GM12864 (cell line): ENCODE data around the gene DOCK3.
"Not testable (repeated sequence)": the region's sequence is repeated elsewhere in the genome, so short reads cannot be mapped to it uniquely, and the experiment has no call there.

Source experiments
- DNase-seq: peaks from one replicate; pipeline ENCODE4 v3.0.0-alpha.2; 2011; ENCODE audit warnings: low read depth
- H3K4me3 ChIP-seq: 2 replicates; pipeline ENCODE4 v1.5.1; 2011; ENCODE audit warnings: mild to moderate bottlenecking, low read depth, low read length, control low read depth
- CTCF ChIP-seq: IDR thresholded peaks from 2 replicates; pipeline ENCODE4 v1.5.1; 2011; ENCODE audit warnings: low read depth, mild to moderate bottlenecking, moderate library complexity, low read length, control low read depth, inconsistent platforms; ENCODE audit errors: missing control alignments

The DOCK3 gene

GRCh38 chr3:51362476-51362875, 687.7 kb downstream of the DOCK3 start:
- TF ChIP-seq CTCF: no peak
- no peak overlapping the region for H3K4me3 ChIP-seq
- DNase-seq: no peak

GRCh38 chr3:51368276-51368675, 693.5 kb downstream of the DOCK3 start:
- not testable (repeated sequence) for DNase-seq, H3K4me3 ChIP-seq

DNA sequence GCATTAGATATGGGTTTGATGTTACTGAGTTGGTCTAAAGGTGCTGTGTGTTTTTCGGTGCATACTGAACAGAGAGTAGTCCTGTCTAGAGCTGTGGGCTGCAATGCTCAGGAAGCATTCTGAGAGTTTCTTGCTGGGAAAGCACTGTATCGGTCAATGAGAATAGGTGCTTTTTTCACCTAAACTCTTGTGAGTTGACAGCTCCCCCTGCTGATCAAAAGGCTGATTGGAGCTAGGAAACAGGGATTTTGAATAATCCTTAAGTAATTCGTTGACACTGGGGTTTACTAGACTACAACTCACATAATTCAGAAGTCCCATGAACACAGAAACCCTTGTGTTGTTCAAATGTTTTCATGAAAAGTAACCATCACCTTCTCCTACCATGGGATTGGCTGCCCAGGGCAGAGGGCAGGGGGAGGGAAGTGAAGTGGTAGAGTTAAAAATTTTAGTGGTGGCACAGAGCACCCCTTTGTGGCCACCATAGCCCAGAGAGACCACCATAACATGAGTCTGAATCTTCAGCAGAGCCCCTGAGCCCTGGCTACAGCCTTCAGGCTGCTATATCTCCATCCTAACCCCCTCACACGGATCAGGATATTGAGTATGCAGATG, 697.3 kb downstream of the DOCK3 start:
- no peak overlapping the region for H3K4me3 ChIP-seq
- TF ChIP-seq CTCF: peak; percentile 73

DNA sequence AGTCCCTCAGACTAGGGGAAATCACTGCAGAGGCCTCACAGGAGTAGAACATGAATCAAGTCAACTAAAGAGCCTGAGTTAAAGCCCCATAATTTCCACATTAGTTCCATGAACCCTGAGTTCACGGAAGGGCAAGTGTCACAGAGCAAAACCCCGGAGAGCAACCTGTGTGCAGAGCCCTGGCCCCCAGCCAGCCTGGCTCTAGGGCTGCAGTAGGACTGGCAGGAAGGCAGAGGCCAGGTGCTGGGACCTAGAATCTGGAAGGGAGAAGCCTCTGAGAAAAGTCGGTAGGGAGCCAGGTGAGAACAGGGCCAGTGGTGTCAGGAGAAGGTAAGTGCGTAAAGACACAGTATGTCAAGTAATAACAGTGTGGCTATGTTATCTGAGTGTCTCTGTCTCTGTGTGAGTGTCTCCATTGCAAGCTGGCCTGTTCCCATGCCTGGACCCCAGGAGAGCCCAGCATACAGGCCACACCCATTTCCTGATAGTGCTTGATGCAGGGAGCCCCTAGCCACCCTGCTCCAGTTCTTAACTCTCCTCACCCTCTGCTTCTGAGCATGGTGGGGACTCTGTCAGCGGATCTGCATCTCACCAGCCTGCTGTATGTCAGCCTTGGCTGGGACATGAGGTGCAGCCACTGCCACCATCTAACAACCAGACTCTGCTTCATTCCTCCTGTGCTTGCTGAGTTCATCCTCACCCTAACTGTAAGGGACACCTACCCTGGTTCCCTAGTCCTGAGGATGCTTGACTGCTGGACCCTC, 699.1 kb downstream of the DOCK3 start:
- no peak for DNase-seq
- H3K4me3 ChIP-seq: no peak overlapping the region
- no peak for TF ChIP-seq CTCF

More for the DNA sequence above, 697.3 kb downstream of the DOCK3 start:
- DNase-seq: no peak

GRCh38 chr3:51374456-51374855, 699.7 kb downstream of the DOCK3 start:
- H3K4me3 ChIP-seq: no peak overlapping the region
- DNase-seq: no peak
- no peak for TF ChIP-seq CTCF

DNA sequence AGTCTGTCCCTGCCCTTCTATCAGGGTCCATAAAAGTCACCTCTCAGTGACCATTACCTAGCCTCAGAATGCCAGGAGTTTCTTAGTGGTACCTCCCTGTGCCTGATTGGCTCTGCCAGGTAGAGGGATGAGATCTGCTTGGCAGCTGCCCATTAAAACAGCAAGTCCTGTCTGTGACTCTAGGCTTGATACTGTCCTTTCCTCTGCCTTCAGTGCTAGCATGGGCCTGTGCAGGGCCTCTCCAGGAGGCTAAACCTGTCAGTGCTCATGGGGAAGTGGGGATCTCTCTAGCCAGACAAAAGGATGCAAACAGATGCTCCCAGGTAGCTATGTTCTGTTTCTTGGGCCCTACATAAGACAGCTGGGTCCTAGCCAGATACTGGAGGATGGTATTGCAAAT, 700.4 kb downstream of the DOCK3 start:
- no peak overlapping the region for H3K4me3 ChIP-seq
- DNase-seq: no peak
- no peak for TF ChIP-seq CTCF

DNA sequence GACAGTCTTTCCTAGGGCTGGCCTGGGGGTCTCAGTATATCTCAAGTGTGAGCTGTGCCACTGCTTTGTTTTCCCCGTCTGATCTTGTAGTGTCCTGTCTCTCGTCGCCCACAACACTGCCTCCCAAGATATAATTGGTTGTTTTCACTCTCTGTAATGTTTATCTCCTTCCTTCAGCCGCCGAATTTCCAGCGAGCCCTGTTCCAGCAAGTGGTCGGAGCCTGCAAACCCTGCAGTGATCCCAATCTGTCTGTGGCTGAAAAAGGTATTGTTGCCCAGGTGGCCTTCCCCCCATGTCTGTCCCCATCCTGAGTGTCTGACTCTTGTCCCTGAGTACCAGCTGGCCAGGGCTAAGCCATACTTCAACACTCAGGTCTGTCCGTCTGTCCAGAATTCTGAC, 700.8 kb downstream of the DOCK3 start:
- TF ChIP-seq CTCF: no peak
- no peak for DNase-seq
- H3K4me3 ChIP-seq: no peak overlapping the region
